MM.1S (cell line): ENCODE results near the gene DCLRE1B.

Source experiments
- DNase-seq: peaks from one replicate; pipeline ENCODE4 v3.0.0-alpha.2; 2015
- H2AFZ ChIP-seq: fragments of 300-600 bp; sonication (generic); 2 replicates; pipeline ENCODE4 v1.6.0; 2016; ENCODE audit warnings: antibody characterized with exemption, low read length
- H3F3A ChIP-seq: fragments of 300-600 bp; sonication (generic); 2 replicates; pipeline ENCODE4 v1.6.1; 2016; ENCODE audit warnings: mild to moderate bottlenecking, antibody characterized with exemption, low read length, moderate library complexity, mixed read lengths; ENCODE audit not compliant: insufficient read depth
- H3K27ac ChIP-seq: fragments of 300-600 bp; sonication (generic); 2 replicates; pipeline ENCODE4 v1.5.1; 2016; ENCODE audit warnings: mild to moderate bottlenecking, low read length
- H3K27me3 ChIP-seq: fragments of 300-600 bp; sonication (generic); replicated peaks from 2 replicates; pipeline ENCODE4 v1.6.0; 2016; ENCODE audit warnings: low read length; ENCODE audit not compliant: insufficient read depth
- H3K36me3 ChIP-seq: fragments of 300-600 bp; sonication (generic); replicated peaks from 2 replicates; pipeline ENCODE4 v1.6.1; 2016; ENCODE audit warnings: mild to moderate bottlenecking, low read length, mixed read lengths; ENCODE audit not compliant: insufficient read depth
- H3K4me1 ChIP-seq: fragments of 300-600 bp; sonication (generic); 2 replicates; pipeline ENCODE4 v1.6.1; 2016; ENCODE audit warnings: low read length, mixed read lengths
- H3K4me2 ChIP-seq: fragments of 300-600 bp; sonication (generic); 2 replicates; pipeline ENCODE4 v1.6.0; 2016; ENCODE audit warnings: low read depth, low read length
- H3K4me3 ChIP-seq: fragments of 300-600 bp; sonication (generic); 2 replicates; pipeline ENCODE4 v1.5.1; 2016; ENCODE audit warnings: low read length, mixed read lengths
- H3K79me2 ChIP-seq: fragments of 300-600 bp; sonication (generic); 2 replicates; pipeline ENCODE4 v1.6.1; 2016; ENCODE audit warnings: mixed run types, low read length, mixed read lengths
- H3K9ac ChIP-seq: fragments of 300-600 bp; sonication (generic); 2 replicates; pipeline ENCODE4 v1.6.1; 2016; ENCODE audit warnings: low read length, mixed read lengths
- H3K9me2 ChIP-seq: fragments of 300-600 bp; sonication (generic); replicated peaks from 2 replicates; pipeline ENCODE4 v1.6.1; 2016; ENCODE audit warnings: mild to moderate bottlenecking, low read length, mixed read lengths; ENCODE audit not compliant: insufficient read depth
- H3K9me3 ChIP-seq: fragments of 300-600 bp; sonication (generic); replicated peaks from 2 replicates; pipeline ENCODE4 v1.6.1; 2016; ENCODE audit warnings: mild to moderate bottlenecking, low read length, mixed read lengths; ENCODE audit not compliant: insufficient read depth
- H4K20me1 ChIP-seq: fragments of 300-600 bp; sonication (generic); 2 replicates; pipeline ENCODE4 v1.6.1; 2016; ENCODE audit warnings: mild to moderate bottlenecking, low read length, moderate library complexity, mixed read lengths; ENCODE audit not compliant: insufficient read depth
- EZH2 ChIP-seq: fragments of 300-600 bp; sonication (generic); optimal IDR thresholded peaks from 2 replicates; pipeline ENCODE3; 2017; ENCODE audit warnings: low read depth, mild to moderate bottlenecking, antibody characterized with exemption, low read length, mixed read lengths
- EZH2phosphoT487 ChIP-seq: fragments of 300-600 bp; sonication (generic); IDR thresholded peaks from 2 replicates; pipeline ENCODE4 v1.6.1; 2018; ENCODE audit warnings: antibody characterized with exemption, low read length
- TF ChIP-seq, protein P1 (sequence below): fragments of 300-600 bp; sonication (generic); IDR thresholded peaks from 2 replicates; pipeline ENCODE4 v1.5.1; 2016; ENCODE audit warnings: antibody characterized with exemption, low read length, mixed read lengths

Gene DCLRE1B

DNA sequence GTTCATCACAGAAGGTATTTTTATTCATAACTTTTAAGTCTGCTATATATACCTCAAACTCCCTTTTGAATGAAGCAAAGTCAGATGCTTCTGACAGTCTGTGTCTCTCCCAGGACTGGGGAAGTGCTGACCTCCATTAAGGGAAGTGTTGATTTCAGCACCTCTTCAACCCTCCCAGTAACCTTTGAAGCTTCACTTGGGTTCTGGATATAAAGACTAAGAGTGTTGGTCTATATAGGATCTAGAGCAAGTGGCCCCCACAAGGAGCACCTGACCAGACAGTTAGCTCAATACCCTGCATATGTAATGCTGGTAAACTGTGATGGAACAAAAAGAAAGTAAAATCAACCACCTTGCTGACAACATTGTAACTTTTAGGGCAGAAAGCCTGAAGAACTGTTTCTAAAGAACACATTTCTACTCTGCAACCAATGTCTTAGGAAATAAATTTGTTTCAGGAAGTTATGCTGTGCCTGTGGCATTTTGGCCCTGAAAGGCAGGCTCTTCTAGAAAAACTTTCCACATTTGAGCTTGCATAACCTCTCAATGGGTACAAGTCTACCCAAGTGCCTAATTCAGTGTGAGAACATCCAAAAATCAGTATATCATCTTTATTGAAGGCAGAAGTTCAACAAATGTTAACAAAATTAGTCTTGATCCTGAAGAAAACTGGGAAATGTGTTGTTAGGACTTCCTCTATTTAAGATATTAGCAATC is 32.7 kb upstream of the DCLRE1B start:
- Histone ChIP-seq H3K36me3 (no peaks in the 10 kb centered on the region), H3K9me3 (no peaks in the 10 kb centered on the region), H3F3A (no peaks in the 10 kb centered on the region; the same call in 1 of the 2 replicates), H3K4me3 (no peak overlapping the region), H3K4me2 (peak overlapping the region; percentile 56), H3K79me2 (no peaks in the 10 kb centered on the region), H3K4me1 (peaks cover 14% of the 10 kb centered on the region), H3K27ac (peak overlapping the region; percentile 58), H2AFZ (peak overlapping the region; percentile 67), H4K20me1 (no peaks in the 10 kb centered on the region), H3K27me3 (no peaks in the 10 kb centered on the region), H3K9ac (no peak overlapping the region), H3K9me2 (no peaks in the 10 kb centered on the region)
- peak; percentile 7 for DNase-seq
- TF ChIP-seq EZH2phosphoT487 = no peak
- TF ChIP-seq EZH2 = no peak
- TF ChIP-seq, protein P1, sequence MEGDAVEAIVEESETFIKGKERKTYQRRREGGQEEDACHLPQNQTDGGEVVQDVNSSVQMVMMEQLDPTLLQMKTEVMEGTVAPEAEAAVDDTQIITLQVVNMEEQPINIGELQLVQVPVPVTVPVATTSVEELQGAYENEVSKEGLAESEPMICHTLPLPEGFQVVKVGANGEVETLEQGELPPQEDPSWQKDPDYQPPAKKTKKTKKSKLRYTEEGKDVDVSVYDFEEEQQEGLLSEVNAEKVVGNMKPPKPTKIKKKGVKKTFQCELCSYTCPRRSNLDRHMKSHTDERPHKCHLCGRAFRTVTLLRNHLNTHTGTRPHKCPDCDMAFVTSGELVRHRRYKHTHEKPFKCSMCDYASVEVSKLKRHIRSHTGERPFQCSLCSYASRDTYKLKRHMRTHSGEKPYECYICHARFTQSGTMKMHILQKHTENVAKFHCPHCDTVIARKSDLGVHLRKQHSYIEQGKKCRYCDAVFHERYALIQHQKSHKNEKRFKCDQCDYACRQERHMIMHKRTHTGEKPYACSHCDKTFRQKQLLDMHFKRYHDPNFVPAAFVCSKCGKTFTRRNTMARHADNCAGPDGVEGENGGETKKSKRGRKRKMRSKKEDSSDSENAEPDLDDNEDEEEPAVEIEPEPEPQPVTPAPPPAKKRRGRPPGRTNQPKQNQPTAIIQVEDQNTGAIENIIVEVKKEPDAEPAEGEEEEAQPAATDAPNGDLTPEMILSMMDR = no peak

DNA sequence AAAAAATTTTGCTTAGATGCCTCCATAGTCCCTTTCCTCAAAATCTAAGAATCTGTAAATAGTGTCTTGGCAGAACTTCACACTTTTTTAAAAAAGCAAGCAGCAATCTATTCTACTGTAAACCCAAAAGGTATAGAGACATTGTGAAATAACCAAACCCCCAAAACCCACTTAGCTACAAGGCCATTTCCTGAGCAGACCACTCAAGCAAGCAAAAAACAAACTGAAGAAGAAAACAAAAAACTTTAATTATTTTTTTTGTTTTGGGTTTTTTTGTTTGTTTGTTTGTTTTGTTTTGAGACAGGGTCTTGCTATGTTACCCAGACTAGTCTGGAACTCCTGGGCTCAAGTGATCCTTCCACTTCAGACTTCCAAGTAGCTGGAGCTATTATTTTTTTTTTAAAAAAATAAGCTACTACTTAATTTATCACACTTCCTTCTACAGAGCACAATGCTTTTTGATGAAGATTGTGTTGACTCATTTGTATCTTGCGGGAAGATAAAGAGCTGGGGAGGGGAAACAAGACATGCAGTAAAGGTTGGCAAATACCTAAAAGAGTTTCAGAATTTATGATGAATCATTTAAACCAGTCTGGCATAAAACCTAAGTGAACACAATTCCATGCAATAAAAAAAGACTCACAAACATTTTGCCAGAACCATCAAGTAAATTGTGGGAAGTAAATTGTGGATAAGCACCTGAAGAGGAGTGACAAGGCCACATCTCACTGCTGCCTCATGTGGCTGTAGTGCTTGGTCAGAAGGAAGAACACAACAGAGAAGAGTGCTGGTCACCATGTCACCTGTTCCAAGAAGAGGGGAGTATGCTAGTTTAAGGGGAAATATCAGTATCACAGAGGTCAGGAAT is 30.9 kb upstream of the DCLRE1B start:
- H3K79me2 ChIP-seq = no peaks in the 10 kb centered on the region
- H3K4me2 ChIP-seq = no peak overlapping the region
- H3K4me3 ChIP-seq = no peak overlapping the region
- no peaks in the 10 kb centered on the region for H3K27me3 ChIP-seq
- no peaks in the 10 kb centered on the region for H3K9me3 ChIP-seq
- no peak overlapping the region for H3K9ac ChIP-seq
- no peaks in the 10 kb centered on the region for H3K36me3 ChIP-seq
- H2AFZ ChIP-seq = no peak overlapping the region
- H4K20me1 ChIP-seq = no peaks in the 10 kb centered on the region
- no peak for DNase-seq
- no peak overlapping the region for H3K27ac ChIP-seq
- H3K9me2 ChIP-seq = no peaks in the 10 kb centered on the region
- H3K4me1 ChIP-seq = peaks cover 14% of the 10 kb centered on the region
- TF ChIP-seq, protein P1 = peak; percentile 20
- TF ChIP-seq EZH2phosphoT487 = no peak
- no peaks in the 10 kb centered on the region; the same call in 1 of the 2 replicates for H3F3A ChIP-seq

DNA sequence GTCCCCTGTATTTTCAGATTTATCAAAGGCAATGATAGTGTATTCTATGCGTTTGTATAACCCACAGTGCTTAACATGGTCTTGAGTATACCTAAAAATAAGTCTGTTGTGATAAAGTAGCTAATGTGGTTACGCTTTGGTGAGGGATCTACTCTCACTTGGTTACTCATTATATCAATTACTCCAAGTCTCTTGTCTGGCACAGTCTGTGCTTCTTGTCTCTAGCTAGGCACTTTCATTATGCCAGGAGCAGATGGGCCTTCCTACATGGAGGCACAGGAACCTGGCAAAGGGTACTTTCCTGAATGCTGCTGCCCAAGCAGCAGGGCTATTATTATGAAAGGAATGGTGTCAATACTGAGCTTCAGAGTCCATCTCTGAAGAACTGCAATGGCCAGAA is 29.4 kb upstream of the DCLRE1B start:
- Histone ChIP-seq H3F3A (no peaks in the 10 kb centered on the region; the same call in 1 of the 2 replicates), H3K27me3 (no peaks in the 10 kb centered on the region), H2AFZ (no peak overlapping the region), H3K9me2 (no peaks in the 10 kb centered on the region), H3K4me3 (no peak overlapping the region), H3K27ac (no peak overlapping the region), H3K36me3 (no peaks in the 10 kb centered on the region), H3K4me2 (no peak overlapping the region), H3K4me1 (peaks cover 14% of the 10 kb centered on the region), H3K79me2 (no peaks in the 10 kb centered on the region), H4K20me1 (no peaks in the 10 kb centered on the region), H3K9ac (no peak overlapping the region), H3K9me3 (no peaks in the 10 kb centered on the region)
- DNase-seq = no peak
- TF ChIP-seq EZH2phosphoT487 = no peak
- TF ChIP-seq, protein P1 = no peak
- no peak for TF ChIP-seq EZH2
